GM10266 (cell line): ENCODE results near the gene LRRC8D.
A peak's percentile ranks its signal among the peaks of the same experiment; 100 is the strongest.

Source experiments
- DNase-seq: peaks from one replicate; pipeline ENCODE4 v3.0.0; 2012; ENCODE audit errors: extremely low spot score
- TF ChIP-seq, protein P1 (sequence below): IDR thresholded peaks from 2 replicates; pipeline ENCODE4 v1.5.1; 2012; ENCODE audit warnings: mild to moderate bottlenecking, low read depth; ENCODE audit not compliant: control insufficient read depth, insufficient read depth; ENCODE audit errors: missing control alignments

Gene LRRC8D

GRCh38 chr1:89816366-89816765 is 4.5 kb upstream of the LRRC8D start:
- TF ChIP-seq, protein P1, sequence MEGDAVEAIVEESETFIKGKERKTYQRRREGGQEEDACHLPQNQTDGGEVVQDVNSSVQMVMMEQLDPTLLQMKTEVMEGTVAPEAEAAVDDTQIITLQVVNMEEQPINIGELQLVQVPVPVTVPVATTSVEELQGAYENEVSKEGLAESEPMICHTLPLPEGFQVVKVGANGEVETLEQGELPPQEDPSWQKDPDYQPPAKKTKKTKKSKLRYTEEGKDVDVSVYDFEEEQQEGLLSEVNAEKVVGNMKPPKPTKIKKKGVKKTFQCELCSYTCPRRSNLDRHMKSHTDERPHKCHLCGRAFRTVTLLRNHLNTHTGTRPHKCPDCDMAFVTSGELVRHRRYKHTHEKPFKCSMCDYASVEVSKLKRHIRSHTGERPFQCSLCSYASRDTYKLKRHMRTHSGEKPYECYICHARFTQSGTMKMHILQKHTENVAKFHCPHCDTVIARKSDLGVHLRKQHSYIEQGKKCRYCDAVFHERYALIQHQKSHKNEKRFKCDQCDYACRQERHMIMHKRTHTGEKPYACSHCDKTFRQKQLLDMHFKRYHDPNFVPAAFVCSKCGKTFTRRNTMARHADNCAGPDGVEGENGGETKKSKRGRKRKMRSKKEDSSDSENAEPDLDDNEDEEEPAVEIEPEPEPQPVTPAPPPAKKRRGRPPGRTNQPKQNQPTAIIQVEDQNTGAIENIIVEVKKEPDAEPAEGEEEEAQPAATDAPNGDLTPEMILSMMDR, result no peak
- no peak for DNase-seq

DNA sequence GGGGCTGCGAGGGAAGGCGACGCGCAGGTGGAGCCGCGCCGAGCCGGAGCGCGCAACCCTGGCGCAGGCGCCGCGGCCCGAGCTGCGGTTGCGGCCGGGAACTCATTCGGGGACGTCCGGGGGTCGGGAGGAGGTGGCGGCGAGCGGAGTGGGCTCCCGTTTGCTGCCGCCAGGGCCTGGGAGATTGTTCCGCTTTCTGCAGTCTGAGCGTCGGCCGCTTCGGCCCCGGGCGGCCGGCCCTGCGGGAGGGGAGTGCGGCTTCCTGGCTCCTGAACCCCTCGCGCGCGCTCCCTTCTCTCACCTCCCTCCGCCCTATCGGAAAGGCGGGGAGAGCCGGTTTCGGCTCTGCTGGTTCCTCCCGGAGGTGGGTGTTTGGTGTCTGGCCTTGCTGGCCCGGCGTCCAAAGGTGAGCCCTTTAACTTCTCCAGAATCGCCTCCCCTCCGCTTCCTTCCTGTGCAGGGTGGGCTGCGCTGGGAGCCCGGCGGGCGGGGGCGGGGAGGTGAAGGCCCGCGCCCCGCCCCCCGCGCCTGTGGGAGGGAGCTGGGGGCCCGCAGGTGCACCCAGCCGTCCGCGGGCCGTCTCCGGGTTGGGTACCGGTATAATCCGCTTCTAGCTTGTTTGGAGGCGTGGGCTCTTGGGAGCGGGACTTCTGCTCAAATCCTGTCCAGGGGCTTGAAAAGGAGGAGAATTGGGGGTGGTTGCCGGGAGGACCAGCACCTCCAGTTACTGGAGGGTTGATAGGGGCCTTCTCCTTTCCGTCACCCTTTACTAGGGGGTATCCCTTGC is 683 bp downstream of the LRRC8D start:
- DNase-seq, result peak; percentile 84

DNA sequence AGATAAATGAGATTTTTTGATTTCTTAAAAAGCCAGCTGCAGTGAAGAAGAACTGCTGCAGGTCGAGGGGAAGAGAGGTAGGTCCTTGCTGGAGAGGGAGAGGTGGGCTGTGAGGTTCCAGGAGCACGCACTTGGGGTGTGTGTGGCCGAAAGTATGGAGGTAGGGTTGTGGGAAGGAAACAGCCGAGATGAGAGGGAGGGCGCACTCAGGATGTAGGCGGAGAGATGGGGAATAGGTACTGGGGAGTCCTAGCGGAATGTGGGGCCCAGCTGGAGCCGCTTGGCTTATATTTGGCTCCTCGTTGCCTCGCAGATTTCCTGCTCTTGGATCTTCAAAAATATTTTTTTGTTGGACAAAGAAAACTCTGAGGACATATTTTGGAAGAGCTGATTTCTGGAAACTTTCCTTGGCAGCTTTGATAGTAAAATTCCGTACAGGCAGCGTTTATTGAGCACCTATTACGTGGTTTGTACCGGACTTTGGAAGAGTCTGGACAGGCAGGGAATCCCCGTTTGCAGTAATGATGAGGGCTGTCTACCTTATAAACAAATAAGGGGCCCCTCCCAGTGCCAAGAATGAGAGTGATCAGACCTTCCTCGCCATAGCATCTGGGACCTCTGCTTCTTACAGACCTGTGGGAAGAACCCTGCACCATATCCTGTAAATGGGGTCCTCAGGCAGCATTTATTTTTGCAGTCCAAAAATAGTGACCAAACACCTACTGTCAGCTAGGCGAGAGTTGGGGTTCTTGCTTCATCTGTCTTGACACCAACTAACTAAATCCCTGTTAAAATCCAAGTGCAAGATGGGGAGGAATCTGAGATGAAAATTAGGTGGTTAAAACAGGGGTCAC is 1.5 kb downstream of the LRRC8D start:
- TF ChIP-seq, protein P1, result no peak
- DNase-seq, result no peak

More for the DNA sequence above, 683 bp downstream of the LRRC8D start:
- TF ChIP-seq, protein P1, result no peak

GRCh38 chr1:89822999-89823628 is 2.3 kb downstream of the LRRC8D start:
- DNase-seq, result no peak
- TF ChIP-seq, protein P1, result no peak

GRCh38 chr1:89823679-89824292 is 3.0 kb downstream of the LRRC8D start:
- DNase-seq, result no peak
- TF ChIP-seq, protein P1, result no peak

GRCh38 chr1:89826594-89826993 is 5.8 kb downstream of the LRRC8D start:
- TF ChIP-seq, protein P1, result no peak
- DNase-seq, result no peak
